Left renal cortex interstitium (tissue), 4 donors: ENCODE data around the gene SLC35G3. TPM values are rescaled to one million over a fixed set of nuclear protein-coding genes. Genes with fewer than 3 reads are reported as not detected.
"Not testable (repeated sequence)": the region's sequence is repeated elsewhere in the genome, so short reads cannot be mapped to it uniquely, and the experiment has no call there.

Experiments
- DNase-seq, 4 donors: peaks; one replicate each; pipeline ENCODE4 v3.0.0-alpha.2; 2013; ENCODE audit warnings: low read depth in 4 of 4, low spot score in 2 of 4, missing footprints in 1 of 4
- polyA plus RNA-seq, 4 donors: library from polyadenylated mRNA; unstranded; fragments of 120-200 nt; gene quantifications; one replicate each; pipeline ENCODE4 v1.2.1, GENCODE V29; 2013; ENCODE audit not compliant: insufficient read length in 4 of 4

Gene SLC35G3
- polyA plus RNA-seq, 4 donors = not detected

DNA sequence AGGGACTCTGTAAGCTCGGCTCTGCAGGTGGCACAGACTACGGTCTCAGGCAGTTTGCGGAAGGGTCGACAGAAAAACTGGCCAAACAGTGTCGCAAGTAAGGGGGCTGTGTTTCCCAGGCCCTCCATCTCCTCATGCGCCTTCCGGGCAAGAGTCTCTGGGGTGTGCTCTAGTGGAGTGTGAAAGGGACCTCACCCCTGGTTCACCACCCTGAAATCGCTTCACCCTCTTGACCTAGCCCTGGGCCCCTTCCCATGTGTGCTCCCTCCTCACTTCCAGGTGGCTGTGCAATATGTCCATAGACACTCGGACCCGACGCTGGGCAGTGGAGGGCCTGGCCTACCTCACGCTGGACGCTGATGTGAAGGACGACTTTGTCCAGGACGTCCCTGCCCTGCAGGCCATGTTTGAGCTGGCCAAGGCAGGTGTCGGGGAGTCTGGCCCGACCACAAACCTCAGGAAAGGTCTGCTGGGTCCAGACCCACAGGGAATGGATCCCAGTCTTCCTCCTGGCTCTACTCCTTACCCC, 24.3 kb downstream of the SLC35G3 start:
- DNase-seq = no peak

DNA sequence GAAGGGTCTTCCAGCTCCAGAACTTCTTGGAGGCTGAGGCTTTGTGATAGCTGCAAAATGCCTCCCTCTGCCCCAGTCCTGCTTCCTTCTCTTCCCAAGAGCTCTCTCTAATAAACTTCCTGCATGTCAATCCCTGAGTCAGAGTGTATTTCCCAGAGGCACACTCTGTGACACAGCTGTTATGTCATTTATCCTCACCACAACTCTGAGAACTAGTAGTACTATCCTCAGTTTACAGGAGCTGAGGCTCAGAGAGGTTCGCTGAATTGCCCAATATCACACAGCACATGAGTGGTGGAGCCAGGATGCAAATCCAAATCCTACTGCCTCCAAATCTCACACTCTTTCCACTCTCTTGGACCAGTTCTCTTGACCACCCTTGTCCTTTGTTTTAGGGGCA, 26.5 kb downstream of the SLC35G3 start:
- DNase-seq = no peak

DNA sequence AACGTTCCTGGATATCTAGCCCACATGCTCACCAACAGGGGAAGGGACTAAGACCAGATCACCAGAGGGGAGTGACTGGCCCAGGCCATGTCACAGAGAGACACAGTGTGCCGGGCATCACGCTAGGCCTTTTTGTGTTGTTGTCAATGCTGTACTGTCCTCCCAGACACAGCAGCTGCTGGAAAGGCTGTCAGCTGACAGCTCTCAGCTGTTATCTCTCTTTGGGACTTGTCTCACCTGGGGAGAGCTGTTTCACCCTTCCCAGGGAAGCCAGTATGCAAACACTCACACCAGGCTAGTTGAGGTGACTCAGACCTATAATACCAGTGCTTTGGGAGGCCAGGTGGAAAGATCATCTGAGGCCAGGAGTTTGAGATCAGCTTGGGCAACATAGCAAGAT, 27.1 kb downstream of the SLC35G3 start:
- DNase-seq = no peak

DNA sequence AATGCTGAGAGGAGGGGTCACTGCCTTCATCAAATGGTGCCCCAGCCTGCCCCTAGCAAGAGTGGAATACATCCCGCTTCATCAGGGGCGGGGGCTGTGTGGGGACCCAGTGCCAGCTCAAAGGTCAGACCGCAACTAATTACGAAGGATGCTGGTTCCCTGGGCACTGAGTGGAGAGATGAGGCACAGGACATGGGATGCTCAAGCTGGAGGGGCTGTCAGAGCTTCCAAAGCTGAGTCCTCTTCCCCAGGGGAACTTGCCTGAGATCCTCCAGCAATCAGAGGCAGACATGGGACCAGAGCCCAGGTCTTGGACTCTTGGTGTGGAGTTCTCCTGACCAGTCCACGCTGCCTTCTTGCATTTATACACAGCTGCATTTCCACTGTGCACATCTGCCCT, 27.7 kb downstream of the SLC35G3 start:
- no peak for DNase-seq

DNA sequence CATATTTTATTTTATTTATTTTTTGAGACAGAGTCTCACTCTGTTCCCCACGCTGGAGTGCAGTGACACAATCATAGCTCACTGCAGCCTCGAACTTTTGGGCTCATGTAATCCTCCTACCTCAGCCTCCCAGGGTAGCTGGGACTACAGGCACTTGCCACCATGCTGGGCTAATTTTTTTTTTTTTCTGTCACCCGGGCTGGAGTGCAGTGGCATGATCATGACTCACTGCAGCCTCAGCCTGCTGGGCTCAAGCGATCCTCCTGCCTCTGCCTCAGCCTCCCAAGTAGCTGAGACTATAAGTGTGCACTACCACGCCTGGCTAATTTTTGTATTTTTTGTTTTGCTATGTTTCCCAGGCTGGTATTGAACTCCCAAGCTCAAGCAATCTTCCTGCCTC, 29.5 kb downstream of the SLC35G3 start:
- DNase-seq = no peak

DNA sequence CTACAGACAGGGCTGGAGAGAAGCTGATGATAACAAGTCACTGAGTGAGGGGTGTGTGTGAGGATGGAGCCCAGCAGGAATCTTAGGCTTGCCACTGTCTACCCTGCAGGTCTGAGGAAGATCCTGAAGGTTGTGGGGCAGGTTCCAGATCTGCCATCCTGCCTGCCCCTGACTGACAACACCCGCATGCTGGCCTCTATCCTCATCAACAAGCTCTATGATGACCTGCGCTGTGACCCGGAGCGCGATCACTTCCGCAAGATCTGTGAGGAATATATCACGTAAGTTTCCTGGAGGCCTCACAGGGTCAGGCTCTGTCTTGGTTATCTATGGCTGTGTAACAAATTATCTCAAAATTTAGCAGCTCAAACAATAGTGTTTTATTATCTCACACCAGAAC, 30.3 kb downstream of the SLC35G3 start:
- no peak for DNase-seq

DNA sequence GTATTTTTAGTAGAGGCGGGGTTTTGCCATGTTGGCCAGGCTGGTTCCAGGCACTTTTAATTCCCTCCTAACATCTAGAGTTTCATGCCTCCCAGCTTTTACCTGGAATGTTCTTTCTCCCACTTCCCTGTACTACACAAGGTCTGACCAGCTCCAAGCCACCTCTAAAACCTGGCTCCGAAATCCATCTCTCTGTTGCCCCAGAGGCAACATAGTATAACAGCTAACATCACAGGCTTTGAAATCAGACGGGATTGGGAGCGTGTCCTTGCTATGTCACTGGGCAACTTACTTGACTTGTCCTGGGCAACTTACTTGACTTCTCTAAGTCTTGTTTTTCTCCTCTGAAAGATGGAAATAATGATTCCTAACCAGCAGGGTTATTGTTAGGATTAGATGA, 31.4 kb downstream of the SLC35G3 start:
- no peak for DNase-seq

DNA sequence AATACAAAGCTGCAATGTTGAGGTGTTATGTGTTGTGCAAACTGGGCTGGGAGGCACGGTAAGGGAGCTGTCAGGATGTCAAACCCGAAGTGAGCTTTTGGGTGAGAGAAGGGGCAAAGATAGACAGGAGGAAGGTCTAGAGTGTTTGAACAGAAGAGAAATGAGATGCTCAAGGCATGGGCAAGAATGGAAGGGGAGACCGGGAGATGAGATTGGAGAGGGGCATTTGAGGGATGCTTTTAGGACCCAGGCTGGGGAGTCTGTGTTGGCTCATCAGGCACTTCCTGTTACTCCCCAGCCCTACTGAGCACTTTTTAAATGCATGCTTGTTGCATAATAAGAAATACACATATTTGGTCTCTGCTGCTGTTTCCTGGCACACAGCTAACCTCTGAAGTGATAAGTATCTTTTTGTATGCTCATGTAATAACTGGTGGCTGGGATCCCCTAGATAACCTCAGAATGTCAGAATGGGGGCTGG, 32.9 kb downstream of the SLC35G3 start:
- no peak for DNase-seq

DNA sequence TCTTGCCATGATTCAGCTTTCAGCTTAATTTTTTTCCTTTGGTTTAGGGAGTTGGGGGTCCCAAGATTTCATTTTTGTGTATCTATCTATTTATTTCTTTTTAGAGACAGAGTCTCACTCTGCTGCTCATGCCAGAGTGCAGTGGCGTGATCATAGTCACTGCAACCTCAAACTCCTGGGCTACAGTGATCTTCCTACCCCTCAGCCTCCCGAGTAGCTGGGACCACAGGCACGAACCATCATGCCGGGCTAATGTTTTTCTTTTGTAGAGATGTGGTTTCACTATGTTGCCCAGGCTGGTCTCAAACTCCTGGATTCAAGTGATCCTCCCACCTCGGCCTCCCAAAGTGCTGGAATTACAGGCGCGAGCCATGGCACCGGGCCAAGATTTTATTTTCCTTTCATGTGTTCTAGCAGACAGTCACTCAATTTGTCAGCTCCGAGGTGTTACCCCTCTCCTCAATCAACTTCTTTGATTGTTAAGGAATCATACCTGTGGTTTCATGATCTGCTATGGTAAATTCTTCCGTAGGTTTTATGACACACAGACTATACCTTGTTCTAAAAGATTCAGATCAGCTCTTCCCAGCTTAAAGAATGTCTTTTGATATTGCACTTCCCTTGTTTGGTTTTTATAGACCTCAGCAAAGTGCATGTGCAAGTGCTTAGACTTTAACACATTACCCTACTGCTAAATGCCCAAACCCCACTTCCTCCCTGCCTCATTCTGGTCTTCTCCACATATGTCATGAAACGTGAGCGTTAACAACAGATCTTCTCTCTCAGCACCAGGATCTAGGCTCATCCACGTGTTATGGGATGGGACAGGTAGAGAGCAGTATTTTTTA, 33.6 kb downstream of the SLC35G3 start:
- no peak for DNase-seq

DNA sequence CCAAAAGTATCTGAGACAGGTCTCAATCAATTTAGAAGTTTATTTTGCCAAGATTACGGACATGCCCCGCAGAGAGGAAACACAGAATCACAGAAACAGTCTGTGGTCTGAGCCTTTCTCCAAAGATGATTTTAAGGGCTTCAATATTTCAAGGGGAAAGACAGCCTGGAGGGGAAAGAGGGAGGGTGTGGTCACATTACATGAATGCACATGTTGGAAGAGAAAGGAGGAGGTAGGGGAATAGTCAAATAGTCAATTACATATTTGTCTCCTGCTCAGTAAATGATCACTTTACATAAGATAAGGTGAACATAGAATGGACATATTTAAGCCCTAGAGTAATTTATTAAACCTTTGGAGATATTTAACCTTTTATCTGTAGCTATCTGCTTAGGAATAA, 34.3 kb downstream of the SLC35G3 start:
- DNase-seq = no peak

DNA sequence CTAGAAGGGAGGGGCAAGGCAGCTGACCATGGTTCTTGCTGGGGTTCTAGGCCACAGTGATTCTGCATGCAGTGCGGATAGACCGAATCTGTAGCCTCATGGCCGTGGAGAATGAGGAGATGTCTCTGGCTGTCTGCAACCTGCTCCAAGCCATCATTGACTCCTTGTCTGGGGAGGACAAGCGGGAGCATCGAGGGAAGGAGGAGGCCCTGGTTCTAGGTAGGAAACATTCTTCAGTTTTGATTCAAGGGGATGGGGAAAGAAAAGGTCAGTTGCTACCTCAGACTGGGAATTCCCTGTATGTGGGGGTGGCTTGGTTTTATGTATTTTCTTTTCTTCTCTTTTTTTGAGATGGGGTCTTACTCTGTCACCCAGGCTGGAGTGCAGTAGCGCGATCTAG, 38.9 kb downstream of the SLC35G3 start:
- no peak for DNase-seq

DNA sequence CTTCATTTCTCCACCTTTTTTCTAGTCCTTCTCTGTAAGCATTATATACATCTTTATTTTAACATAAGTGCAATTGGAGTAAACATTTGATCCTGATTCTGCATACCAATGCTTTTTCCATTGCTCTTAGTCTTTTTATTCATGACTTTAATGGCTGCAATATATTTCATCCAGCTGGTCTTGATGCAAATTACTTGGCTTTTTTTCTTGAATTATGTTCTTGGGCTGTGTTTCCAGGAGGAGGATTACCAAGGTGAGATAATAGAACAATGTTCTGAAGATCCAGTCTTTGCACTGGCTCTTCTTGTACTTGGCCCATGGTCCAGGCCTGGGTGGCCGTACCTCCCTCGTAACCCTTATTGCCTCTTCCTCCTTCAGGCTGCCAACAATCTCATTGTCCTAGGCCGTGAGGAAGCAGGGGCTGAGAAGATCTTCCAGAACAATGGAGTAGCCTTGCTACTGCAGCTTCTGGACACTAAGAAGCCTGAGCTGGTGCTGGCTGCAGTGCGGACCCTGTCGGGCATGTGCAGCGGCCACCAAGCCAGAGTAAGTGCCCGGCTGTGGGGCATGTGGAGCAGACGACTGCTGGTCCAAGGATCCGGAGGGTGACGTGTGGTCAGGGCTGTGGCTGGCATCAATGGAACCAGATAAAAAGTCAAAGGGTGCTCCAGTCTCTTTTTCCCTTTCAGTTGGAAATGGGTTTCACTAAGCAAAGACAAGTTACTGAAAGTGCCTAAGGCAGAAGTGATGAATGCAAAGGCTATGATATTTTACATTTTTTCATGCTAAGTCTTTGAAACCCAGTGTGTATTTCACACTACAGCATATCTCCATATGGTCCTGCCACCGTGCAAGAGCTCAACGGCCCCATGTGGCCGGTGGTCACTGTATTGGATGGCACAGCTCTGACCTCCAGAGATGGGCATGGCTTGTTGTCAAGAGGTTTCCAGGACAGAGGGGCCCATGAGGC, 39.7 kb downstream of the SLC35G3 start:
- no peak for DNase-seq

DNA sequence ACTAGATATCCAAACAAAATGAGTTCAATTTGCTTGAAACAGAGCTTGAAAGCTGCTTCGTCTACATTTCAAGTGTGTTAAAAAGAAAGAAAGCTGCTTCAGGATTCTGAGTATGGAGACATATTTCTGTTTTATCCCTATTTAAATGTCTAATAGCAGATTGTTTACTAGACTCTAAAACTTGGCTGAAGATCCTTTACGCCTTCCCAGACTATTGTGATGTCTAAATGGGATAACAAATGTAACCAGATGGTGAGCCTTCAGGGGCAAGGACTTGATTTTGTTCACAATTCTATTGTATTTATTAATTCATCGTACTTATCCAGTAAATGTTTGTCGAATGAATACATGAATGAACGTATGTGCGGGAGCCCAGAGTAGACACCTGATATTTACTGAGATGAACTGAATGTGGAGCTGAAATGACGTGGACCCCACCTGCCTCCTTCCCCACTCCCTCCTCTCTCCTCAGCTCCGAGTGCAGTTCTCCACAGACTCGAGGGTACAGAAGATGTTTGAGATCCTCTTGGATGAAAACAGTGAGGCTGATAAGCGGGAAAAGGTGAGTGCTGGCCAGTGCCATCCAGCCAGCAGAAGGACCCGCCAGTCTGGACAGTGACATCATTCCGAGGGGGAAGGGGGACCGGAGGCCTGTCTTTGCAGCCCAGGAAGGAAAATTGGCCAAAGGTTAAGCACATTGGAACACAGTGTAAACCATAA, 41.6 kb downstream of the SLC35G3 start:
- DNase-seq = no peak

DNA sequence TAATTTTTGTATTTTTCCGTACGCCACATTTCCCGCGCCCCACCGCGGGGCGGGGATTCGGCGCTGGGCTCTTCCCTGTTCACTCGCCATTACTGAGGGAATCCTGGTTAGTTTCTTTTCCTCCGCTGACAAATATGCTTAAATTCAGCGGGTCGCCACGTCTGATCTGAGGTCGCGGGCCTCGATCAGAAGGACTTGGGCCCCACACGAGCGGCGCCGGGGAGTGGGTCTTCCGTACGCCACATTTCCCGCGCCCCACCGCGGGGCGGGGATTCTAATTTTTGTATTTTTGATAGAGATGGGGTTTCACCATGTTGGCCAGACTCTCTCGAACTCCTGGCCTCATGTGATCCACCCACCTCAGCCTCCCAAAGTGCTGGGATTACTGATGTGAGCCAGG, 43.1 kb downstream of the SLC35G3 start:
- not testable (repeated sequence) for DNase-seq

DNA sequence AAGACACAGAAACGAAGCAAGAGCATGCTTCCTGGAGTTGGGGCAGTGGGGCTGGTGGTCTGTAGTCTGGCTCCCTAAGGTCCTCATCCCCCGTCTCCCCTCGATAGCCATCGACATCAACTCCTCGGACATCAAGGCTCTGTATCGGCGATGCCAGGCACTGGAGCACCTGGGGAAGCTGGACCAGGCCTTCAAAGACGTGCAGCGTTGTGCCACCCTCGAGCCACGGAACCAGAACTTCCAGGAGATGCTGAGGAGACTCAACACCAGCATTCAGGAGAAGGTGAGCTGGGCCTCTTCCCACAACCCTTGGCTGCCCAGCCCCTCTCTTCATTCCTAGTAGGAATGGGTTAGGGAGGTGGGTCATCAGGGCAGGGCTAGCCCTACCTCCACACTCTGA, 44.3 kb downstream of the SLC35G3 start:
- no peak for DNase-seq

DNA sequence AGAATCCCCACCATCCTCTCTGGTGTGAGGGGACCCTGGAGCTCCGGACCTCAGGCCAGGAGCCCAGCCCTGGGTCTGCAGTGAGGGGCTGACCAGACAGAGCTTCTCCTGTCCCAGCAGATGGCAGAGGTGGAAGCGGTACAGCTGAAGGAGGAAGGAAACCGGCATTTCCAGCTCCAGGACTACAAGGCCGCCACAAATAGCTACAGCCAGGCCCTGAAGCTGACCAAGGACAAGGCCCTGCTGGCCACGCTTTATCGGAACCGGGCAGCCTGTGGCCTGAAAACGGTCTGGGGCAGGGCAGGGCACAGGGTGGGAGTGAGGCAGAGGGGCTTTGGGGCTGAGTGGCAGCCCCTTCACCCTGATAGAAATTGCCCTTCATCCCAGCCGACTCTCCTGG, 46.0 kb downstream of the SLC35G3 start:
- DNase-seq = no peak

DNA sequence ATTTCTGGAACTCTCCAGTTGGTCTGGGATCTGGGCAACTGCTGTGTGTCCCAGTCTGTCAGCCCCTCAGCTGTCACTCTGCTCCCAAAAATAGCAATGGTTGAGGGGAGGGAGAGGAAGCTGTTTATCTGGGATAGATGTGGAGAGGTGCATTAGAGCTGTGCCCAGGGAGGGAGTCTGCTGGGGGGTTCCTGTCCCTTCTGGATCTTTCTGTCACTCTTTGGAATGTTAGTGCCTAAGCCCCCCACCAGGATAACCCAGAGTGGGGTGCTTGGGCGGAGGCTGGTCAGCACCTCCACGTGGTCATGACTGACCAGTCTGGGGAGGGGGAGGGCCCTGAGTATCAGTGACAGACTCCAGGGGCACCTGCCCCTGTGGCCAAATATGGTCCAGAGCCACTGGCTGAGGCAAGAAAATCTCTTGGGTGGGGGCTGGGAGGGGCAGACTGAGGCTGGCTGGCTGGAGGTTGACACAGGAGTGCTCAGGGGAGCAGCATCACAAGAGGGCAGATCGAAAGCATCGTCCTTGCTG, 46.8 kb downstream of the SLC35G3 start, which contains the start of gene UNC45B:
TSS of gene UNC45B (plus strand) at position 443 of the 531 bp plus-strand sequence. CDS start 447 bp downstream, outside the sequence.
- no peak for DNase-seq

DNA sequence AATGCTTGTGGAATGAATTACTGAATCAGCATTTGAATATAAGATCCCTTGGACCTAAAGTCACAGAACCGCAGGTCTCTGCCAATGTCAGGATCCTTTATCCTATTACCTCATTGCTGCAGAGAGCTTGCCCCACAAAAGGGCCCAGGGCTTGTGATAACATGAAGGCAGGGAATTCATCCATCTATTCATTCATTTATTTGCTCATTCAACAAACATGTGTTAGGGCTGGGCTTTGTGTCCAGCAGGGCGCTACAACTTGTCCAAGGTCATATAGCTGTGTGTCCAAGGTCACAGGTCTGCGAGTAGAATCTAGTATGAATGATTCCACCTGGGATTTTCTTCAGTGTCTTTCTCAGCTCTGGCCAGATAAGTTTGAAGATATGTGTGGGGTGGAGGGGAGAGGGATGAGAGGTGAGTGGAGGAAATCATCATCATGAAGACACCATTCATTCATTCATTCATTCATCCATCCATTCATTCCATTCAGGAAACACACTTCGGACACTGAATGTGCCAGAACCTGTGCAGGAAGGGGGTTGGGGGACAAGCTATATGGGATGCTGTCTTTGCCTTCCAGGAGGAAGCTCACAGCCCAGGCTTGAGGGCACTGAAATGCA, 47.9 kb downstream of the SLC35G3 start:
- no peak for DNase-seq

DNA sequence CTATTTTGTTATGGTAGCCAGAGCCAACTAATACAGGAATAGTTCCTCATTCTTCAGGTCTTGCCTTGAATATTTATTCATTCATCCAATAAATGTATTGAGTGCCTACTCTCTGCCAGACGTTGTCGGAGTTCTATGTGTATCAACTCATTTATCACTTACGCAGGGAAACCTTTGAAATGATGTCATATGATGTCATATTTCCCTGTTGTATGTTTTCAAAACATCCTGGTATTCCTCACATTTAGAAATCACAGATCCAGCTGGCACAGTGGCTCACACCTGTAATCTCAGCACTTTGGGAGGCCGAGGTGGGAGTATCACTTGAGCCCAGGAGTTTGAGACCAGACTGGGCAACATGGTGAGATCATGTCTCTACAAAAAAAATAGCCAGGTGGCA, 49.4 kb downstream of the SLC35G3 start:
- DNase-seq = no peak
